Karpas-422 (cell line): Measurements from ENCODE around the gene PLA2G2F. TPM values are rescaled to one million over a fixed set of nuclear protein-coding genes. Genes with fewer than 3 reads are reported as not detected.

Experiments
- DNase-seq: peaks from one replicate; pipeline ENCODE4 v3.0.0-alpha.2; 2015
- H2AFZ ChIP-seq: fragments of 200-600 bp; sonication (generic); 2 replicates; pipeline ENCODE4 v1.6.1; 2014; ENCODE audit warnings: antibody characterized with exemption, low read length, mixed read lengths
- H3K27ac ChIP-seq: fragments of 200-600 bp; sonication (generic); 2 replicates; pipeline ENCODE4 v1.5.1; 2014; ENCODE audit warnings: mild to moderate bottlenecking, low read length, moderate library complexity
- H3K27me3 ChIP-seq: fragments of 200-600 bp; sonication (generic); 2 replicates; pipeline ENCODE4 v1.6.1; 2014; ENCODE audit warnings: low read length, mixed read lengths
- H3K36me3 ChIP-seq: fragments of 200-600 bp; sonication (generic); 2 replicates; pipeline ENCODE4 v1.6.1; 2014; ENCODE audit warnings: low read length, mixed read lengths; ENCODE audit not compliant: insufficient read depth
- H3K4me1 ChIP-seq: fragments of 200-600 bp; sonication (generic); 2 replicates; pipeline ENCODE4 v1.6.1; 2014; ENCODE audit warnings: mild to moderate bottlenecking, low read length, mixed read lengths
- H3K4me2 ChIP-seq: fragments of 200-600 bp; sonication (generic); 2 replicates; pipeline ENCODE4 v1.6.1; 2014; ENCODE audit warnings: low read length, low read depth, mild to moderate bottlenecking; ENCODE audit not compliant: poor library complexity, severe bottlenecking
- H3K4me3 ChIP-seq: fragments of 200-600 bp; sonication (generic); 2 replicates; pipeline ENCODE4 v1.5.1; 2014; ENCODE audit warnings: mild to moderate bottlenecking, antibody characterized with exemption, low read length, mixed read lengths
- H3K79me2 ChIP-seq: fragments of 200-600 bp; sonication (generic); 2 replicates; pipeline ENCODE4 v1.6.1; 2014; ENCODE audit warnings: mild to moderate bottlenecking, low read length, mixed read lengths
- H3K9ac ChIP-seq: fragments of 200-600 bp; sonication (generic); 2 replicates; pipeline ENCODE4 v1.6.0; 2014; ENCODE audit warnings: low read length
- H3K9me2 ChIP-seq: fragments of 200-600 bp; sonication (generic), shearing (Covaris generic); replicated peaks from 2 replicates; pipeline ENCODE4 v1.6.0; 2014; ENCODE audit warnings: mild to moderate bottlenecking, low read length, moderate library complexity; ENCODE audit not compliant: insufficient read depth
- H3K9me3 ChIP-seq: fragments of 300-700, 200-600 bp; sonication (generic); 2 replicates; pipeline ENCODE4 v1.6.1; 2014; ENCODE audit warnings: low read length, mixed read lengths
- H4K20me1 ChIP-seq: fragments of 200-600 bp; sonication (generic); 2 replicates; pipeline ENCODE4 v1.6.1; 2014; ENCODE audit warnings: mild to moderate bottlenecking, antibody characterized with exemption, low read length, low read depth; ENCODE audit not compliant: insufficient read depth
- total RNA-seq: library from RNA; depleted of rRNA; stranded (reverse); fragments of >200 nt; shearing (Covaris generic); gene quantifications from 2 replicates; pipeline ENCODE4 v1.2.3, GENCODE V29; 2014; ENCODE audit warnings: low replicate concordance; rRNA removed

Gene PLA2G2F
- total RNA-seq, 1 experiment from 2014 or later, result not detected

GRCh38 chr1:20198296-20198695 is 59.2 kb downstream of the PLA2G2F start:
- no peaks in the 10 kb centered on the region for H4K20me1 ChIP-seq
- no peaks in the 10 kb centered on the region for H3K36me3 ChIP-seq
- no peak for DNase-seq
- no peak overlapping the region for H3K4me2 ChIP-seq
- no peaks in the 10 kb centered on the region for H3K9me2 ChIP-seq
- no peaks in the 10 kb centered on the region for H3K79me2 ChIP-seq
- no peak overlapping the region for H2AFZ ChIP-seq
- peaks cover 11% of the 10 kb centered on the region for H3K4me1 ChIP-seq
- no peaks in the 10 kb centered on the region for H3K9me3 ChIP-seq
- no peaks in the 10 kb centered on the region for H3K27me3 ChIP-seq
- no peak overlapping the region for H3K9ac ChIP-seq
- no peak overlapping the region for H3K27ac ChIP-seq
- no peak overlapping the region for H3K4me3 ChIP-seq

GRCh38 chr1:20198918-20199317 is 59.8 kb downstream of the PLA2G2F start:
- Histone ChIP-seq H3K4me3 (no peak overlapping the region), H3K27ac (no peak overlapping the region), H3K4me2 (no peak overlapping the region), H3K9me3 (no peaks in the 10 kb centered on the region), H3K36me3 (no peaks in the 10 kb centered on the region), H3K4me1 (peaks cover 11% of the 10 kb centered on the region), H3K27me3 (no peaks in the 10 kb centered on the region), H2AFZ (no peak overlapping the region), H3K79me2 (no peaks in the 10 kb centered on the region), H3K9me2 (no peaks in the 10 kb centered on the region), H3K9ac (no peak overlapping the region), H4K20me1 (no peaks in the 10 kb centered on the region)
- DNase-seq, result no peak

DNA sequence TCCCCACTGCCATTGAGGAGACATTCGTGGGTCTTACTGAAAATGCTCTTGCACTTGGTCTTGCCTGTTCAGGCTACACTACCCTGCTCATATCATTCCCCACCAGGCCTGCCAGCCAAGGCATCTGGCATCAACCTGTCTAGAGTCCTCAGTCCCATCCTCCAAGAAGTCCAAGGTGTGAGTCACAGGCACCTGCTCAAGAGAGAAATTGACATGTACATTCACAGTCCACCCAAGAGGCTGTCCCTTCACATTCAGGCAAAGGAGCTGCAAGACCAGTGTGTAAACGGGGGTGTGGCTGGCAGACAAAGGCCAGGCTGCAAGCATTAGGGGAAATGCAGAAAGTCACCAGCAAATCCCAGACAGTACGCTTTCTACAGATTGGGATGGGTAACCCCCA is 60.3 kb downstream of the PLA2G2F start:
- no peak overlapping the region for H3K27ac ChIP-seq
- peaks cover 8% of the 10 kb centered on the region for H3K4me1 ChIP-seq
- H3K4me3 ChIP-seq, result no peak overlapping the region
- H2AFZ ChIP-seq, result no peak overlapping the region
- no peak overlapping the region for H3K4me2 ChIP-seq
- H3K36me3 ChIP-seq, result no peaks in the 10 kb centered on the region
- no peaks in the 10 kb centered on the region for H3K9me3 ChIP-seq
- no peaks in the 10 kb centered on the region for H3K27me3 ChIP-seq
- no peak for DNase-seq
- no peaks in the 10 kb centered on the region for H3K9me2 ChIP-seq
- H3K79me2 ChIP-seq, result no peaks in the 10 kb centered on the region
- H3K9ac ChIP-seq, result no peak overlapping the region
- H4K20me1 ChIP-seq, result no peaks in the 10 kb centered on the region

- Histone ChIP-seq H3K4me2 (no peak overlapping the region), H3K9ac (no peak overlapping the region), H2AFZ (no peak overlapping the region), H3K9me3 (no peaks in the 10 kb centered on the region), H3K9me2 (no peaks in the 10 kb centered on the region), H3K27ac (no peak overlapping the region), H4K20me1 (no peaks in the 10 kb centered on the region), H3K27me3 (no peaks in the 10 kb centered on the region), H3K36me3 (no peaks in the 10 kb centered on the region), H3K4me1 (peaks cover 3% of the 10 kb centered on the region), H3K79me2 (no peaks in the 10 kb centered on the region), H3K4me3 (no peak overlapping the region)
- no peak for DNase-seq
These were observed 60.7 kb downstream of the PLA2G2F start for GRCh38 chr1:20199840-20200239.

Other genes starting within 250 kb of the PLA2G2F start
- gene PLA2G2E, start 215.7 kb upstream of the PLA2G2F start, total RNA-seq, result not detected in 2 replicates
- not detected in 2 replicates for gene PLA2G2A, start 159.7 kb upstream of the PLA2G2F start, total RNA-seq
- gene PLA2G5, start 69.1 kb upstream of the PLA2G2F start, total RNA-seq, result not detected in 2 replicates
- gene PLA2G2D, start 19.8 kb upstream of the PLA2G2F start, total RNA-seq, result not detected in 2 replicates
- not detected in 2 replicates for gene UBXN10, start 46.8 kb downstream of the PLA2G2F start, total RNA-seq
- gene PLA2G2C, start 47.2 kb downstream of the PLA2G2F start, total RNA-seq, result not detected in 2 replicates
- gene VWA5B1, start 151.6 kb downstream of the PLA2G2F start, total RNA-seq, result not detected in 2 replicates